Endodermal cell (in vitro differentiated cells): ENCODE results near the gene KCNJ1. TPM values are rescaled to one million over a fixed set of nuclear protein-coding genes. Genes with fewer than 3 reads are reported as not detected.

Experiments
- DNase-seq: peaks from one replicate; pipeline ENCODE4 v3.0.0-alpha.2; 2017
- H3K27ac ChIP-seq: 2 replicates; pipeline ENCODE4 v1.5.1; 2013; ENCODE audit warnings: mild to moderate bottlenecking, low read depth, low read length, moderate library complexity
- H3K27me3 ChIP-seq: 2 replicates; pipeline ENCODE4 v1.6.1; 2013; ENCODE audit warnings: mild to moderate bottlenecking, low read length, moderate library complexity; ENCODE audit not compliant: insufficient read depth, control insufficient read depth, poor library complexity, severe bottlenecking
- H3K36me3 ChIP-seq: 2 replicates; pipeline ENCODE4 v1.7.0; 2013; ENCODE audit warnings: mild to moderate bottlenecking, low read length, moderate library complexity; ENCODE audit not compliant: control insufficient read depth, insufficient read depth
- H3K4me1 ChIP-seq: one replicate; pipeline ENCODE4 v1.7.0; 2013; ENCODE audit warnings: low read length; ENCODE audit not compliant: control insufficient read depth, insufficient read depth
- H3K4me3 ChIP-seq: 2 replicates; pipeline ENCODE4 v1.5.1; 2013; ENCODE audit warnings: mild to moderate bottlenecking, low read length, moderate library complexity
- H3K9ac ChIP-seq: 2 replicates; pipeline ENCODE4 v1.6.1; 2013; ENCODE audit warnings: mild to moderate bottlenecking, low read length, moderate library complexity; ENCODE audit not compliant: poor library complexity, severe bottlenecking; ENCODE audit errors: extremely low read depth
- H3K9me3 ChIP-seq: 2 replicates; pipeline ENCODE4 v1.6.1; 2013; ENCODE audit warnings: mild to moderate bottlenecking, low read length, moderate library complexity; ENCODE audit not compliant: control insufficient read depth
- H3K27ac Mint-ChIP-seq: 2 replicates; pipeline ENCODE4 v1.8.0; 2020; ENCODE audit warnings: mixed read lengths
- H3K27me3 Mint-ChIP-seq: 2 replicates; pipeline ENCODE4 v1.8.0; 2021; ENCODE audit warnings: mild to moderate bottlenecking, mixed read lengths; ENCODE audit not compliant: insufficient read depth
- H3K36me3 Mint-ChIP-seq: 2 replicates; pipeline ENCODE4 v1.8.0; 2020; ENCODE audit warnings: low read depth, mixed read lengths
- H3K4me1 Mint-ChIP-seq: 2 replicates; pipeline ENCODE4 v1.8.0; 2020; ENCODE audit warnings: mixed read lengths
- H3K4me3 Mint-ChIP-seq: 2 replicates; pipeline ENCODE4 v1.8.0; 2020; ENCODE audit warnings: mild to moderate bottlenecking, moderate library complexity, mixed read lengths
- H3K9me3 Mint-ChIP-seq: 2 replicates; pipeline ENCODE4 v1.8.0; 2020; ENCODE audit warnings: mild to moderate bottlenecking, mixed read lengths
- CTCF ChIP-seq: fragments of 200-600 bp; sonication (generic); conservative IDR thresholded peaks from 2 replicates; pipeline ENCODE4 v1.5.0; 2021; ENCODE audit warnings: antibody characterized with exemption, mild to moderate bottlenecking
- WGBS, 2 experiments: methylation state at CpG; one replicate each; pipeline versions ENCODE4 v1.1.5 to v1.1.7; 2013; ENCODE audit warnings: missing lambda C conversion rate in 2 of 2, mixed read lengths in 1 of 2; ENCODE audit not compliant: insufficient coverage in 1 of 2, insufficient read length in 1 of 2; 5-methylcytosine and 5-hydroxymethylcytosine counted together
- total RNA-seq, 2 donors: library from RNA; stranded (reverse); fragmentation: NEBNext Ultra II Directional in 1 of 2; extraction: Animal tissue kit (Norgen Biotek cat#: 25700) in 1 of 2; gene quantifications; 2 replicates in 1 of 2; 3 replicates in 1 of 2; pipeline ENCODE4 v1.2.1, GENCODE V29; 2021

The KCNJ1 gene
- total RNA-seq, 2 donors from 2014 or later = not detected

GRCh38 chr11:128824191-128825049 lies 42.7 kb downstream of the KCNJ1 start:
- H3K4me1 ChIP-seq = no peaks in the 10 kb centered on the region
- H3K9ac ChIP-seq = no peak overlapping the region
- H3K9me3 Mint-ChIP-seq = no peaks in the 10 kb centered on the region
- DNase-seq = no peak
- no peaks in the 10 kb centered on the region for H3K36me3 Mint-ChIP-seq
- no peak overlapping the region for H3K4me3 ChIP-seq
- no peaks in the 10 kb centered on the region for H3K9me3 ChIP-seq
- 90 to 97% methylated on average over 21 to 54 of the region's 68 CpGs for WGBS, 2 experiments
- no peak overlapping the region for H3K27ac ChIP-seq
- H3K36me3 ChIP-seq = no peaks in the 10 kb centered on the region
- H3K27ac Mint-ChIP-seq = no peak overlapping the region
- H3K27me3 ChIP-seq = no peaks in the 10 kb centered on the region
- peaks cover 3% of the 10 kb centered on the region for H3K27me3 Mint-ChIP-seq
- peaks cover 17% of the 10 kb centered on the region for H3K4me1 Mint-ChIP-seq
- no peak for TF ChIP-seq CTCF
- H3K4me3 Mint-ChIP-seq = peak overlapping the region; percentile 32

GRCh38 chr11:128823753-128824152 lies 43.3 kb downstream of the KCNJ1 start:
- H3K27ac ChIP-seq = no peak overlapping the region
- H3K9me3 Mint-ChIP-seq = no peaks in the 10 kb centered on the region
- WGBS, 2 experiments = 89% methylated on average over 10 of the region's 11 CpGs; no CpG with 5 or more reads in 1 of the 2 experiments
- H3K9ac ChIP-seq = no peak overlapping the region
- H3K4me3 Mint-ChIP-seq = peak overlapping the region; percentile 32
- H3K36me3 ChIP-seq = no peaks in the 10 kb centered on the region
- H3K9me3 ChIP-seq = no peaks in the 10 kb centered on the region
- H3K36me3 Mint-ChIP-seq = no peaks in the 10 kb centered on the region
- H3K27ac Mint-ChIP-seq = no peak overlapping the region
- no peak for DNase-seq
- H3K4me1 ChIP-seq = no peaks in the 10 kb centered on the region
- no peaks in the 10 kb centered on the region for H3K27me3 ChIP-seq
- TF ChIP-seq CTCF = no peak
- H3K27me3 Mint-ChIP-seq = peaks cover 6% of the 10 kb centered on the region
- H3K4me1 Mint-ChIP-seq = peaks cover 17% of the 10 kb centered on the region
- H3K4me3 ChIP-seq = no peak overlapping the region

GRCh38 chr11:128822130-128822529 lies 45.0 kb downstream of the KCNJ1 start:
- Mint-ChIP-seq H3K4me3 (no peak overlapping the region), H3K27ac (no peak overlapping the region), H3K9me3 (no peaks in the 10 kb centered on the region), H3K36me3 (no peaks in the 10 kb centered on the region), H3K4me1 (peaks cover 17% of the 10 kb centered on the region), H3K27me3 (peaks cover 6% of the 10 kb centered on the region)
- Histone ChIP-seq H3K4me3 (no peak overlapping the region), H3K27me3 (no peaks in the 10 kb centered on the region), H3K9ac (no peak overlapping the region), H3K27ac (no peak overlapping the region), H3K4me1 (no peaks in the 10 kb centered on the region), H3K36me3 (no peaks in the 10 kb centered on the region), H3K9me3 (no peaks in the 10 kb centered on the region)
- no peak for TF ChIP-seq CTCF
- 93 to 100% methylated on average over 2 of the region's 2 CpGs for WGBS, 2 experiments
- no peak for DNase-seq
